Measurements from ENCODE around the gene CCM2.

CCM2 gene

GRCh38 chr7:45075355-45075644 is 75.3 kb downstream of the CCM2 start:
- H3K4me3 ChIP-seq (ENCODE audit: low read length) = no peak overlapping the region
- H3K27me3 ChIP-seq (ENCODE audit: control insufficient read depth, insufficient read depth, low read length) = no peaks in the 10 kb centered on the region
- H3K36me3 ChIP-seq (ENCODE audit: insufficient read depth, low read length) = peaks cover 59% of the 10 kb centered on the region
- no peak overlapping the region for H3K4me2 ChIP-seq (ENCODE audit: low read length)
- H3K9me3 ChIP-seq (replicated peaks; ENCODE audit: low read length) = no peaks in the 10 kb centered on the region
- H3K9ac ChIP-seq (ENCODE audit: low read depth, low read length) = no peak overlapping the region
- no peaks in the 10 kb centered on the region for H3K4me1 ChIP-seq (ENCODE audit: control insufficient read depth, insufficient read depth, low read length)

GRCh38 chr7:45075871-45076796 is 76.1 kb downstream of the CCM2 start:
- Histone ChIP-seq H3K36me3 (ENCODE audit: insufficient read depth, low read length) (peaks cover 54% of the 10 kb centered on the region), H3K4me2 (ENCODE audit: low read length) (no peak overlapping the region), H3K4me3 (ENCODE audit: low read length) (no peak overlapping the region), H3K4me1 (ENCODE audit: control insufficient read depth, insufficient read depth, low read length) (no peaks in the 10 kb centered on the region), H3K9ac (ENCODE audit: low read depth, low read length) (no peak overlapping the region), H3K27me3 (ENCODE audit: control insufficient read depth, insufficient read depth, low read length) (no peaks in the 10 kb centered on the region), H3K9me3 (replicated peaks; ENCODE audit: low read length) (no peaks in the 10 kb centered on the region)

DNA sequence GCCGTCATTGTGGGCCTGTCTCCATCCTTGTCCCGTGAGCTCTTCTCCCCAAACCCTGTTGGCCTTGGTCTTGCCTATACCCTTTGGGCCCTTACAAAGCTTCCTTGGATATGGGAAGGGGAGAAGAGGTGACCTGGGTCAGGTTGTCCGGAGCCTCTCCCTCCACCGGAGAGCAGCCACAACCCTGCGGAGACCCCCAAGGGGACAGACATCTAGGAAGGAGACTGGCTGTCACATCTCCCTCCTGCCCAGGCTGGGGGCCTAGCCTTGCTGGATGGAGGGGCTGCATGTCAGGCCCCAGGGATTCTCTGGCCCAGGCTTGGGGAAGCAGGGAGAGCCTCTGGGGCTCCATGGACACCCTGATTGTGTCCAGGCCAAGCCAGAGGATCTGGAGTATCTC is 76.9 kb downstream of the CCM2 start:
- Histone ChIP-seq H3K36me3 (ENCODE audit: insufficient read depth, low read length) (peaks cover 51% of the 10 kb centered on the region), H3K4me1 (ENCODE audit: control insufficient read depth, insufficient read depth, low read length) (no peaks in the 10 kb centered on the region)

DNA sequence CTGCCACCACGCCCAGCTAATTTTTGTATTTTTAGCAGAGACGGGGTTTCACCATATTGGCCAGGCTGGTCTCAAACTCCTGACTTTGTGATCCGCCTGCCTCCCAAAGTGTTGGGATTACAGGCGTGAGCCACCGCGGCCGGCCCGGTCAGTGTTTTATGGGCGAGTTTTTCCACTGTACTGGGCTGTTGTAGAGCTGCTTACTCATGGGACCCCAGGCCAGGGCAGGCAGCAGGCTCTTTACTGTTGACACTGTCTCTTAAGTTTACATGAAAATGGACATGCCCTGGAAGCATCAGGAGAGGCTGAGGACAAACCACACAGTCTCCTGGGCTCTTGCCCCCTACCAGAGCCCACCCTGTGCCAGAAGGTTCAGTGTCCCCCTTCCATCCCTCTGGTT is 77.6 kb downstream of the CCM2 start:
- peaks cover 6% of the 10 kb centered on the region for H3K4me1 ChIP-seq (ENCODE audit: control insufficient read depth, insufficient read depth, low read length)
- no peaks in the 10 kb centered on the region for H3K9me3 ChIP-seq (replicated peaks; ENCODE audit: low read length)
- no peaks in the 10 kb centered on the region for H3K27me3 ChIP-seq (ENCODE audit: control insufficient read depth, insufficient read depth, low read length)
- no peak overlapping the region for H3K9ac ChIP-seq (ENCODE audit: low read depth, low read length)
- H3K4me3 ChIP-seq (ENCODE audit: low read length) = no peak overlapping the region
- no peak overlapping the region for H3K4me2 ChIP-seq (ENCODE audit: low read length)
- peaks cover 51% of the 10 kb centered on the region for H3K36me3 ChIP-seq (ENCODE audit: insufficient read depth, low read length)

More for the DNA sequence above, 76.9 kb downstream of the CCM2 start:
- no peak overlapping the region for H3K9ac ChIP-seq (ENCODE audit: low read depth, low read length)
- H3K9me3 ChIP-seq (replicated peaks; ENCODE audit: low read length) = no peaks in the 10 kb centered on the region
- no peaks in the 10 kb centered on the region for H3K27me3 ChIP-seq (ENCODE audit: control insufficient read depth, insufficient read depth, low read length)
- H3K4me2 ChIP-seq (ENCODE audit: low read length) = no peak overlapping the region
- no peak overlapping the region for H3K4me3 ChIP-seq (ENCODE audit: low read length)

- Histone ChIP-seq H3K9me3 (replicated peaks; ENCODE audit: low read length) (no peaks in the 10 kb centered on the region), H3K9ac (ENCODE audit: low read depth, low read length) (no peak overlapping the region), H3K4me3 (ENCODE audit: low read length) (no peak overlapping the region), H3K4me2 (ENCODE audit: low read length) (no peak overlapping the region), H3K36me3 (ENCODE audit: insufficient read depth, low read length) (peaks cover 45% of the 10 kb centered on the region), H3K4me1 (ENCODE audit: control insufficient read depth, insufficient read depth, low read length) (peaks cover 10% of the 10 kb centered on the region), H3K27me3 (ENCODE audit: control insufficient read depth, insufficient read depth, low read length) (no peaks in the 10 kb centered on the region)
These were observed 78.2 kb downstream of the CCM2 start for GRCh38 chr7:45078125-45078681.

DNA sequence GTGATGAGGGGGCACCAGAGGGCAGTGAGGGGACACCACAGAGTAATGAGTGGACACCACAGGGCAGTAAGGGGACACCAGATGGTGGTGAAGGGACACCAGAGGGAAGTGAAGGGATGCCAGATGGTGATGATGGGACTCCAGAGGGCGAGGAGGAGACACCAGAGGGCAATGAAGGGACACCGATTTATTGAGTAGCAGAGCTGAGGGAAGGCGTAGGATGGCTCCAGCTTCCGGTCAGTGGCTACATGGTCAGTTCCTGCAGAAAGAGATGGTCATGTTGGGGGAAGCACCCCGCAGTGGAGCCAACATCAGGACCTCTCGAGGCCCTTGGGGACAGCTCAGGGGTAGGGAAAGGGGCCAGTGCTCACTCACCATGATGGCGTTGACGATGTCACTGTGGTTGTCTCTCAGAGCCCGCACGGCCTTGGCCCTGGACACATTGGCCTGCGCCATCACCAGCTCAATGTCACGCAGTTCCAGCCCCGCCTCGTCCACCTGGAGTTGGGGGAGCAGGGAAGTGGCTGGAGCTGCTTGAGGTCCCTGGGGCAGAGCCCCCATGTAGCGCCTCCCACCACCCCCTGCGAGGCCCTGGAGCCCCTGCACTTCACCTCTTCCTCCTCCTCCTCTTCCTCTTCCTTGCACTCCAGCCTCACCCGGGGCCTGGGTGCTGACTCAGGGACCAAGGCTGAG is 80.4 kb downstream of the CCM2 start:
- Histone ChIP-seq H3K4me2 (ENCODE audit: low read length) (no peak overlapping the region), H3K4me3 (ENCODE audit: low read length) (no peak overlapping the region), H3K27me3 (ENCODE audit: control insufficient read depth, insufficient read depth, low read length) (no peaks in the 10 kb centered on the region), H3K4me1 (ENCODE audit: control insufficient read depth, insufficient read depth, low read length) (peaks cover 10% of the 10 kb centered on the region), H3K9ac (ENCODE audit: low read depth, low read length) (no peak overlapping the region), H3K9me3 (replicated peaks; ENCODE audit: low read length) (no peaks in the 10 kb centered on the region), H3K36me3 (ENCODE audit: insufficient read depth, low read length) (peaks cover 23% of the 10 kb centered on the region)

DNA sequence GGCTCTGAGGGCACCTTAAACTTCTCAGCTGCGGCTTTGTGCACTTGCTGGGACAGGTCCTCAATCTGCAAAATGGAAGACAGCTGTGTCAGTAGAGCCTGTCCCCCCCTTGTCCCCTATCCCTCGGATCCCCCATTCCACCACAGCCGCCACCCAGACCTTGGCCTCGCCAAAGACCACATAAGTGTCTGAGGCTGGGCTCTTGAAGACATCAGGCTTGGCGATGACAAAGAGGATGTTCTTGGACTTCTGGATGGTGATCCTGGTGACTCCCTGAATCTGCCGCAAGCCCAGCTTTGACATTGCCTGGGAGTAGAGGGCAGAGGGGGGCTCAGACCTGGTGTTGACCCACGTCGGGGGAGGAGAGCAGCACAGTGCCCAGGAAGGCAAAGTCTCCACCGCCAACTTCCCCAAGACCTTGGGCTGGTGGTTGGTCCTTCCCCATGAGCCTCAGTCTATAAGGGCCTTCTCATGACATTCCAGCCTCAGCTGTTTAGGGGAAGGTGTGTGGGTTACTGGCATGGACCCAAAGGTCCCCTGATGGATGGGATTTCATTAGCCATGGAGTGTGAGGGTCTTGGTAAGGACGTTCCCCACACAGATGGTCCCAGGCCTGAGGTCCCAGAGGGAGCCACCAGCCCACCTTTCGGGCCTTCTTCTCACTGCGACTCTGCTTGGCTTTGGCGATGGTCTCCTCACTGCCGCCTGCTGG is 81.1 kb downstream of the CCM2 start:
- H3K4me3 ChIP-seq (ENCODE audit: low read length) = no peak overlapping the region
- H3K9ac ChIP-seq (ENCODE audit: low read depth, low read length) = no peak overlapping the region
- no peaks in the 10 kb centered on the region for H3K27me3 ChIP-seq (ENCODE audit: control insufficient read depth, insufficient read depth, low read length)
- peaks cover 10% of the 10 kb centered on the region for H3K4me1 ChIP-seq (ENCODE audit: control insufficient read depth, insufficient read depth, low read length)
- H3K4me2 ChIP-seq (ENCODE audit: low read length) = no peak overlapping the region
- H3K9me3 ChIP-seq (replicated peaks; ENCODE audit: low read length) = no peaks in the 10 kb centered on the region
- peaks cover 16% of the 10 kb centered on the region for H3K36me3 ChIP-seq (ENCODE audit: insufficient read depth, low read length)

DNA sequence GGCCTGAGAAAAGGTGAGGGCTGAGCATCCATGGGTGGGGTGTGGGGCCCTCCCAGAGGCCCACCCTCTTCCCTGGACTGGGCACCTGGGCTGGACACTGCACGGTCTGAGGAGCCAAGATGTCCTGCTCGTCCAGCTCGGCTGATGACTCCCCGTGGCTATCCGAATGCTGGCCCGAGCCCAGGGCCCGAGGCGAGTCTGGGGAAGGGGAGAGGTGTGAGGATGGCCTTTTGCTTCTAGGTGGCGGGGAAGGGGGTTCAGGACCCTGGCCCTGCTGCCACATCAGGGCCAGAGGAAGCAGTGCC is 81.6 kb downstream of the CCM2 start:
- H3K9me3 ChIP-seq (replicated peaks; ENCODE audit: low read length) = no peaks in the 10 kb centered on the region
- no peaks in the 10 kb centered on the region for H3K27me3 ChIP-seq (ENCODE audit: control insufficient read depth, insufficient read depth, low read length)
- no peak overlapping the region for H3K4me2 ChIP-seq (ENCODE audit: low read length)
- no peak overlapping the region for H3K9ac ChIP-seq (ENCODE audit: low read depth, low read length)
- H3K4me3 ChIP-seq (ENCODE audit: low read length) = no peak overlapping the region
- H3K4me1 ChIP-seq (ENCODE audit: control insufficient read depth, insufficient read depth, low read length) = peaks cover 10% of the 10 kb centered on the region
- H3K36me3 ChIP-seq (ENCODE audit: insufficient read depth, low read length) = peaks cover 12% of the 10 kb centered on the region

- Histone ChIP-seq H3K9me3 (replicated peaks; ENCODE audit: low read length) (no peaks in the 10 kb centered on the region), H3K36me3 (ENCODE audit: insufficient read depth, low read length) (peaks cover 8% of the 10 kb centered on the region), H3K27me3 (ENCODE audit: control insufficient read depth, insufficient read depth, low read length) (no peaks in the 10 kb centered on the region), H3K9ac (ENCODE audit: low read depth, low read length) (no peak overlapping the region), H3K4me1 (ENCODE audit: control insufficient read depth, insufficient read depth, low read length) (peaks cover 10% of the 10 kb centered on the region), H3K4me2 (ENCODE audit: low read length) (no peak overlapping the region), H3K4me3 (ENCODE audit: low read length) (no peak overlapping the region)
These were observed 82.2 kb downstream of the CCM2 start for GRCh38 chr7:45082031-45082830.

GRCh38 chr7:45082831-45083331 is 82.9 kb downstream of the CCM2 start:
- H3K4me3 ChIP-seq (ENCODE audit: low read length) = no peak overlapping the region
- H3K27me3 ChIP-seq (ENCODE audit: control insufficient read depth, insufficient read depth, low read length) = no peaks in the 10 kb centered on the region
- H3K36me3 ChIP-seq (ENCODE audit: insufficient read depth, low read length) = peaks cover 4% of the 10 kb centered on the region
- H3K9me3 ChIP-seq (replicated peaks; ENCODE audit: low read length) = no peaks in the 10 kb centered on the region
- H3K4me1 ChIP-seq (ENCODE audit: control insufficient read depth, insufficient read depth, low read length) = peaks cover 10% of the 10 kb centered on the region
- no peak overlapping the region for H3K9ac ChIP-seq (ENCODE audit: low read depth, low read length)
- no peak overlapping the region for H3K4me2 ChIP-seq (ENCODE audit: low read length)

DNA sequence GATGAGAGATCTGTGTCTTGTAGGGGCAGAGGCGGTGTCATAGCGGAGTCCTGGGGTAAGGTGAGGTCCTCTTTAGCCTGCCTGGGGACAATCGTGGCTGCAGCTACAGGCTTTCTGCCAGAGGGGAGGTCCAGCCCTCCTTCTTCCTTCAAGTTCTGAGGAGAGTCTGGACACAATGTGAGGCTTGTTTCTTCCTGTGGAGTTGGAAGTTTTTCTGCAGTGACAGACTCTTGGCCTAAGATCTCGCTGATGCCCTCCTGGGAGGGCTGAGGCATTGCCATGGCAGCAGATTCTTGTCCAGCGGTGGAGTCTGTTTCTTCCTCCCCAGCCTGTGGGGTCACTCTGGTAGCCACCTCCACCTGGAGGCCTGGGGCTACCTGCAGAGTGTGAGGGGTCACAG is 84.3 kb downstream of the CCM2 start:
- peaks cover 14% of the 10 kb centered on the region for H3K4me1 ChIP-seq (ENCODE audit: control insufficient read depth, insufficient read depth, low read length)
- H3K36me3 ChIP-seq (ENCODE audit: insufficient read depth, low read length) = no peaks in the 10 kb centered on the region
- no peaks in the 10 kb centered on the region for H3K9me3 ChIP-seq (replicated peaks; ENCODE audit: low read length)
- H3K4me3 ChIP-seq (ENCODE audit: low read length) = no peak overlapping the region
- no peaks in the 10 kb centered on the region for H3K27me3 ChIP-seq (ENCODE audit: control insufficient read depth, insufficient read depth, low read length)
- no peak overlapping the region for H3K4me2 ChIP-seq (ENCODE audit: low read length)
- H3K9ac ChIP-seq (ENCODE audit: low read depth, low read length) = no peak overlapping the region

Measured in skeletal muscle satellite cell (primary cell).